Ovary (tissue), 3 donors: ENCODE data around the gene HPSE2.

Source experiments
- POLR2A ChIP-seq: fragments of 450-650 bp; IDR thresholded peaks from one replicate; pipeline ENCODE4 v1.6.1; 2017; ENCODE audit warnings: antibody characterized with exemption, mild to moderate bottlenecking, moderate library complexity
- TF ChIP-seq, protein P1 (sequence below), 3 donors: fragments of 450-650 bp in 2 of 3; fragments of 200-600 bp in 1 of 3; IDR thresholded peaks; one replicate each; pipeline versions ENCODE4 v1.5.1 to v1.8.0; 2016 to 2022; ENCODE audit warnings: antibody characterized with exemption in 3 of 3, mild to moderate bottlenecking in 1 of 3
- donor health status: DM: no; HTN: no; CAD: no.

DNA sequence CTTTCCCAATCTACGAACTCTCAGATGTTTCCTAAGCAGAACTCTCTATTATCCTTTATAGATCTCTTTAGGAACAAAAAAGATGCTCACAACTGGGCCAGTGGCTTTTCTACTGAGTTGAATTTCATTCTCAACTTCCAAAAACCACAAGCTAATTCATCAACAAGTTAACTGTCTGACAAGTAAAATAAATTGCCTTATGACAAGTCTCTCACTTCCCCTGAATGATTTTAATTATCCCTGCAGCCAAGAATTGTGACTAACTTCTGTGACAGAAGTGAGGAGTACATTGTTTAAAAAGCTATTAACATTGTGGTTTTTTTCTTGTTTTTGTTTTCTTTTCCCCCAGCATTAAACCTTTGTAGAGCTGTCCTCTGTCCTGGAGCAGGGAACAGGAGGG, 343.1 kb downstream of the HPSE2 start:
- TF ChIP-seq, protein P1, sequence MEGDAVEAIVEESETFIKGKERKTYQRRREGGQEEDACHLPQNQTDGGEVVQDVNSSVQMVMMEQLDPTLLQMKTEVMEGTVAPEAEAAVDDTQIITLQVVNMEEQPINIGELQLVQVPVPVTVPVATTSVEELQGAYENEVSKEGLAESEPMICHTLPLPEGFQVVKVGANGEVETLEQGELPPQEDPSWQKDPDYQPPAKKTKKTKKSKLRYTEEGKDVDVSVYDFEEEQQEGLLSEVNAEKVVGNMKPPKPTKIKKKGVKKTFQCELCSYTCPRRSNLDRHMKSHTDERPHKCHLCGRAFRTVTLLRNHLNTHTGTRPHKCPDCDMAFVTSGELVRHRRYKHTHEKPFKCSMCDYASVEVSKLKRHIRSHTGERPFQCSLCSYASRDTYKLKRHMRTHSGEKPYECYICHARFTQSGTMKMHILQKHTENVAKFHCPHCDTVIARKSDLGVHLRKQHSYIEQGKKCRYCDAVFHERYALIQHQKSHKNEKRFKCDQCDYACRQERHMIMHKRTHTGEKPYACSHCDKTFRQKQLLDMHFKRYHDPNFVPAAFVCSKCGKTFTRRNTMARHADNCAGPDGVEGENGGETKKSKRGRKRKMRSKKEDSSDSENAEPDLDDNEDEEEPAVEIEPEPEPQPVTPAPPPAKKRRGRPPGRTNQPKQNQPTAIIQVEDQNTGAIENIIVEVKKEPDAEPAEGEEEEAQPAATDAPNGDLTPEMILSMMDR (IDR thresholded peaks at IDR 0.05), result no peak
- no peak for TF ChIP-seq POLR2A
